ENCODE measurements around the gene TMEM245.

The TMEM245 gene

DNA sequence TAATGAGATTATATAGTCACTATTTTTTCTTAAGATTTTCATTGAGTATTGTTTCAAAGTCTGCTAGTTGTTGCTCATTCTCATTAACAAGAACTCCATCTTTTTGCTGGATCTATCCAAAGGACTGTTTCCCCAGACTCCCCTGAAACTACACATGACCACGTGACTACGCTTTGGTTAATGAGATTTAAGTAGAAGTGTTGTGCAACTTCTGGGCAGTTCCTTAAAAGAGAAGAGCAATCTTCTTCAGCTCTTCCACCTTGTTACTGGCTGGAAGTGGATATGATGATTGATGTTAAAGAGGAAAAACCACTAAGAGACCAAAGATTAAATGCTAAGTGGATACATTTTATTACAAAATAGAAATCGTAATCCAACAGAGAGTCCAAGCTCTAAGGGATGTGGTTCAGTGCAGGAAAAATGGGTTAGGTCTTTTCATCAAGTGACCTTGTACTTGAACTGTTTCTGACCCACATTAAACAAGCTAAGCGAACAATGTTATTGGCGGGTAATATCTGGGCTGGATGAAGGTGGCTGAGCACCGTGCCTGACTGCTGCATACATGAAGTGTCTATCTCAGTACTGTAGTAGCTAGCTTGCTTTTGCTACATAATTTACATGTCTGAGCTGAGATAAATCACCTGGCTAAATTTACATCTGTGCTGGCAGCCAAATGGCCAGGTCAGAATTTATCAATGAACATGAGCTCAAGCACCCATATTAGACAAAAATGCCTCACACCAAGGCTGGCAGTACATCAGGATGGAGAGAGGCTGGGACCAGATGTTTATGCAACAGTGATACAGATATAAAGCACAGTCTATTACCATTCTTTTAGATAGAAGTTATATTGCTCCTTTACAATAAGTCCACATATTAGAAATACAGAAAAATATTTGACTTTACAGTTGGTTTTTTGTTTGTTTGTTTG is 98.9 kb downstream of the TMEM245 start:
- DNase-seq: no peak

- DNase-seq: no peak
Measured at GRCh38 chr9:109020113-109020512, 99.6 kb downstream of the TMEM245 start.

- no peak for DNase-seq
Measured at GRCh38 chr9:109019420-109019819, 100.3 kb downstream of the TMEM245 start.

- no peak for DNase-seq
Measured at GRCh38 chr9:109017493-109017892, 102.3 kb downstream of the TMEM245 start.

GRCh38 chr9:109017061-109017460 is 102.7 kb downstream of the TMEM245 start:
- DNase-seq: no peak

- no peak for DNase-seq
Measured at GRCh38 chr9:109016132-109016531, 103.6 kb downstream of the TMEM245 start.

- no peak for DNase-seq
Measured at GRCh38 chr9:109014608-109015280, 105.0 kb downstream of the TMEM245 start.

- DNase-seq: no peak
Measured at GRCh38 chr9:109013679-109014607, 105.8 kb downstream of the TMEM245 start.

DNA sequence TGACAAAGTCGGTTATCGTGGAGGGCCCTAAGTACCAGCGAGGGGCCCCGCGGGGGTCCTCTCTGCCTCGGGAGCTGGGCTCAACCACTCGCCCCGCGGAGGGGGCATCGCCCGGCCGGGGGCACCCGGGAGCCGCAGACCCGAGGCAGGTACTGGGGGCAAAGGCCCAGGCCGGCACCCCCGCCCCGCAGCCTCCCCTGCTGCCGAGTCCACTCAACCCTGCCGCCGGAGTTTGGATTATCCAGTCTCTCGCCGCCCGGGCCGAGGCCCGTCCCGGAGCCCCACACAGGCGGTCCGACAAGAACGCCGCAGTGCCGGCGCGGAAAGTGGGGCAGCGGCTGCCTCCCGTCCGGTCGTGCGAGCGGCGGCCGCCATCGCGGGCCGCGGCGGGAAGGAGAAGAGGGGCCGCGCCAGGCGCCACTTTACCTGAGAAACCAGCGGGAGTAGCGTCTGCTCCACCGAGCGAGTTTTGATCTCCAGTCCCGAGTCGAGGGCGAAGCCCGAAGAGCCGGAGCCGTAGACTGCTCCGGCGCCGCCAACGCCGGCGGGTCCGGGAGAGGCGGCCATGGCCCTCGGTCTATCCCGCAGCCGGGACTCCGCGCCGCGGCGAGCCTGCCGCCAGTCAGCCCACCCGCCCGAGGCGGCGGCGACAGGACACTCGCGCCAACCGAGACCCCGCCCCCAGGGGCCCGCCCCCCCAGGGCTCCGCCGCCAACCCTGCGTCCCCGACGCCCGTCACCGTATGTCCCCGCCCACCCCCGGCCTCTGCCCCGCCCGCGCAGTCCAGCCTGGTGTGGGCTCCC is 106.7 kb downstream of the TMEM245 start, which contains the start of gene CTNNAL1:
CTNNAL1 (minus strand) TSS at position 624 of the 803 bp plus-strand sequence; CDS start at position 567, 57 bp downstream.
- DNase-seq: peak; percentile 59

DNA sequence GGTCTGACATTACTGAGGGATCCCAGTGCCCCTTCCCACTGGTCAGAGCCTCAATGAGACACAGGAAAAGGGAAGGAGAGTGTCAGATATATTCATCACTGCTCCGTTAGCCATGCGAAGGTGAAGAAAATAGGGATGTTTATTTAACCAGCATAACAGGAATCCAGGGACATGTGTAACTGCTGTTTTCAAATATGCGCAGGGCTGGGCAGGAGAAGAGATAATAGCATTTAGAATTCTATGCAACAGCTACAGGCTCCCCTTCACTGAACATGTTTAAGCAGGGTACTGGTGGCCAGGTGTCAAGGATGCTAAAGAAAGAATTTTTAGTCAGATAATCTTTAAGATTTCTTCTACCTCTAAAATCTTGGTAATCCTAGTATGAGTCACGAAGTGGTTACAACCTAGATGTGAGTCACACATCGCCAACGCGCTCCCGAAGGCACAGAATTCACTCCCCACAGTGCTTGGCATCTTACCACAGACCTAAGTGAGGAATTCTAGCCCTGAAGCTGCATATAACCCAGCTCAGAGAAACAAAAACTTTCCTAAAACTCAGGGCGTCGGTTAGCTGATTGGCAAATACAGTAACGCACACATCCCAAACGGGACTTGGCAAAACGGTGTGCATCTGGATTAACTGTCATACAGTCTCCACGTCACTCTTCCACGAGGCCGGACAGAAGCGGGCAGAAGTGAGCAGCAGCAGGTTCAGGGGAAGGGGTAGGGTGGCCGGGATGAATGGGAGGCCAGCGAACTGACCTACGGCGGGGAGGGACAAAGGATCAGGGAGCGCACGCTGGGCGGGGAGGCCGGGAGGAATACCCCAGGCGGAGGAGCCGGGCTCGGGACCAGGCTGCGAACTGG is 107.5 kb downstream of the TMEM245 start:
- DNase-seq: no peak

GRCh38 chr9:109011231-109011671 is 108.5 kb downstream of the TMEM245 start:
- no peak for DNase-seq

DNA sequence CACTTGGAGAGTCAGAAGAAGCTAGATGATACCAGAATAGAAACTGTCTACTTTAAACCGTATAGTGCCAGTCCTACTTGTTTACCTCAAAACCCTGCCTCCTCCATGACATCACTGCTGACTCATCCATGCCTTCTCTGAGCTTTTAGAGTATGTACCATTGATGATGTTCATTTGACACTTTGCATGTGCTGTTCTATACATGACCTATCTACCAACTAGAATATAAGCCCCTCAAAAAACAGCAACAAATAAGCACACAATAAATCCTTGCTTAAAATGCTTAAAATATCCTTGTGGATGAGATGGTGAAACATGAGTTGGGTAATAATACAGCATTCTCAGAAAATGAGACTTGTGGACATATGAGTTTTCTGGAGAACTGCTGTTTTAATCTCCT is 109.0 kb downstream of the TMEM245 start:
- DNase-seq: no peak

- no peak for DNase-seq
Measured at GRCh38 chr9:109005678-109006077, 114.1 kb downstream of the TMEM245 start.

DNA sequence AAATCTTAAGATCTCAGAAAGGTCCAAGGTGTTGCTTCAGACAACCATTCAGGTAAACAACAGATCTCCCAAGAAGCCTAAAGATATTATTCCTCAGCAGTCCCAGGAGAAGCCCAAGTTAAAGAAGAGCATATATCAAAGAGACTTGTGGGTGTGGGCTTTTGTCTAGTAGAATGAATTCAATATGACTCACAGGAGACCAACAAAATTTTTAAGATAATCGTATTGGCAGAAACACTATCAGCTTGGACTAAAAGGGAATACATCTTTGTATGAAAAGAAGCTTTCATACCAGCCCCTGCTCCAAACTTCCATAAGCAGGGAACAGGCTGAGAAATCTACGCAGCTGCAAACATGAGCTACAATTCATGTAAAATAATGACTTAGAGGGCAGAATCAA is 116.6 kb downstream of the TMEM245 start:
- no peak for DNase-seq

DNA sequence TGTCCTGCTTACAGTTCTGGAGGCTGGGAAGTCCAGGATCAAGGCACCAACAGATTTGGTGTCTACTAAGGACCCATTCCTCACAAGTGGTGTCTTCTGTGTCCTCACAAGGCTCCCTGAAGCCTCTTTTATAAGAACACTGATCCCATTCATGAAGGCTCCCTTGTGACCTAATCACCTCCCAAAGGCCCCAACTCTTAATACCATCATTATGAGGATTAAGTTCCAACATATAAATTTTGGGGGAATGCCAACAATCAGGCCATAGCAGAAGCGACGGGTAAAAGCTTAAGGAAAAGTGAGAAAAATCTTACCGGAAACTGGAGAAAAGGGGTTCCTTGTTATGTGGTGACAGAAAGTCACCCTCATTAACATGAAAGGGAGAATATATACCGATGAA is 117.6 kb downstream of the TMEM245 start:
- DNase-seq: no peak

DNA sequence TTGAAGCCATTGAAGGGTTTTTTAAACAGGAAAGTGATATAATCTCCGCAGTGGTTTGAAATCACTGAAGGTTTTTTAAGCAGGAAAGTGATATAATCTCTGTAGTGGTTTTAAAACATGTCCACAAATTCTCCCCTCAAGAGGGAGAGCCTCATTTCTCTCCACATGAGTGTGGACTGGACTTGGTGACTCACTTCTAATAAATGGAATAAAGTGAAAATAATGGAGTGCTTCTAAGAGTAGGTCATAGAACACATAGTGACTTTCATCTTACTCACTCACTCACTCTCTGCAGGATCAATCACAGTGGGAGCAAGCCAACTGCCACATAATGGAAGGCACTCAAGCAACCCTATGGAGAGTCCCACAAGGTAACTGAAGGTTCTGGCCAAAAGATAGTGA is 118.5 kb downstream of the TMEM245 start:
- no peak for DNase-seq

DNA sequence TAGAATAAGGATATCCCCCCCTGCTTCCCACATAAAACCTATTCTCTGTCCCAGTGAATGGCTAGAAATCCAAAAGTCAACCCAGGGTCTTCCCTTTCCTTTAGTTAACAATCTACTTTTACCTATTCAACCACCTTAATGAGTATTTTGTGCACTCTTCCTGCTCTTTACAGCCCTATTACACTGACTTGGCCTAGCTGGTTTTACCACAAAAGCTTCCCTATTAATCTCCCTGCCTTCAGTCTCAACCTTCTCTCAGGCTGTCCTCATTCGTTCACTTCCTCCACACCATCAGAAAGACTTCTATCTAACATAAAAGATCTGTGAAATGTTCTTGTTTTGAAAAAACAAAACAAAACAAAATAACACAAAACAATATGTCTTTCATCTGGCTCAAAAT is 122.6 kb downstream of the TMEM245 start:
- DNase-seq: no peak

- DNase-seq: no peak
Measured at GRCh38 chr9:108996643-108997042, 123.1 kb downstream of the TMEM245 start.

DNA sequence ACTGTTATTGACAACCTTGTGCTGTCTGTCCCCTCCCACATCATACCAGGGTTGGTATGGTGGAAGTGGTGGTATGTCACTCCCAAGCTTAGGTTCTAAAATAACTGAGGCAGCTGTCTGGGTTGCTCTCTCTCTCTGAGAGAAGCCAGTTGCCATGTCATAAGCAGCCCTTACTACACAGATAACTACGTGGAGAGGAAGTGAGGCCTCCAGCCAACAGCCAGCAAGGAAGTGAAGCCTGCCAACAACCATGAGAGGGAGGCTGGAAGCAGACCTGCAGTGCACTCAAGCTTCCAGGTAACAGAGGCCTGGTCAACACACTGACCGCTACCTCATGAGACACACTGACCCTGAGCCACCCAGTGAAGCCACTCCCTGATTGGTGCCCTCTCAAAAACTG is 125.1 kb downstream of the TMEM245 start:
- DNase-seq: no peak

DNA sequence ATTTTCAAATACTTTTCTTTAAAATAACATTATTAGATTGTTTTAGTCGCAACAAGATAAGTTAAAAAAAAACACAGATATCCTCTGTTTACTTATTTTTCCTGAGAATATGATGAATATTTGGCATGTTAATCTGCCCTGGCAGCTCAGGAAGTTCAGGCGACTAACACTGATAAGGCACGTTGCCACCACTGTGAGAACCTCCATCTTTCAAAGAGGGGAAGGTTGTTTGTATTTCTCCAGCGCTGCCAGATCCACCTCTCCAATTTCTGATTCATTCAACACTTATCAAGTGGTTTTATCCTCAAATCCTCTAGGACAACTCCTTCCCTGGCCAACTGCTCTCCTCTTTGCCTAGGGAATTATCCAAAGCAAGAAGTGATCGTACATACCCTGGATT is 128.3 kb downstream of the TMEM245 start:
- no peak for DNase-seq

DNA sequence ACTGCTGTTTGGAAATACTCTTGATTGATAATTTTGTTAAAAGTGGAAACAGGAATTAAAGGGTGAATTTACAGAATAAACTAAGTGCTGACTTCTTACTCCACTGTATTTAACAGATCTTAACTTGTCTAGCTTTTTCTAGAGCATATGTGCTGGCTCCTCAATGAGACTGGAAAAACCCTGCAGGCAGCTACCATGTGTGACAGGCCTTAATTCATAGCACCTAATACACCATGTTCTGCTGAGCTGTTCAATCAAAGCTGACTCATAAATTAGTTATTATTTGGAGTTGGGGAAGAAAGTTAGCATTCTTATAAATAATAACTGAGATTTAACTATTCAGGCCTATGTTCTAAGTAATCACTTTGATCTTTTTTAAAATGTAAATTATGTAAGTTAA is 135.9 kb downstream of the TMEM245 start:
- no peak for DNase-seq
